Activated naive CD4-positive, alpha-beta T cell (primary cell): Measurements from ENCODE around the gene BMPR1B.
"Not testable (repeated sequence)": the region's sequence is repeated elsewhere in the genome, so short reads cannot be mapped to it uniquely, and the experiment has no call there.

ENCODE experiments used
- DNase-seq, 4 experiments: peaks; one replicate each; lab custom pipeline; 2025; lab: John Stamatoyannopoulos, UW

BMPR1B gene

DNA sequence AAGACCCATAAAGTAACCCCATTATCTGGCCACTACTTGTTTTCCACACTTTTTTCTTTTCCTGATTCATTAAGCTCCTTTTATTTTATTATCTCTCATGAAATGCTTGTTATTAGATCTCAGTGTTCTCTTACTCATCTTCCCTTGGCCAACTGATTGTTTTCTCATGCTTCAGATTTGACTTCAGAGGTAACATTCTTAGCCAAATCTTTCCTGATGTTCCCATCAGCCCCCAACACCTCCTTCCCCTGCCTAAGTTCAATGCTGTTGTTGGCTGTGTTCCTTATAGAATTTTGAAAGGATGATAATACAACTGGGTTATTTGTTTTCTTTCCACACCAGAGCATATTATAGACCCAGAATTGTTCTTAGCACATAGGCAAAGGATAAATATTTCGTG is 75.6 kb downstream of the BMPR1B start:
- no peak for DNase-seq

- DNase-seq: no peak
Observed at GRCh38 chr4:94834501-94834900, 76.7 kb downstream of the BMPR1B start.

GRCh38 chr4:94841166-94841863 is 83.6 kb downstream of the BMPR1B start:
- not testable (repeated sequence) for DNase-seq

- DNase-seq: no peak
Observed at GRCh38 chr4:94841864-94842221, 84.1 kb downstream of the BMPR1B start.

GRCh38 chr4:94843216-94843615 is 85.5 kb downstream of the BMPR1B start:
- no peak for DNase-seq

DNA sequence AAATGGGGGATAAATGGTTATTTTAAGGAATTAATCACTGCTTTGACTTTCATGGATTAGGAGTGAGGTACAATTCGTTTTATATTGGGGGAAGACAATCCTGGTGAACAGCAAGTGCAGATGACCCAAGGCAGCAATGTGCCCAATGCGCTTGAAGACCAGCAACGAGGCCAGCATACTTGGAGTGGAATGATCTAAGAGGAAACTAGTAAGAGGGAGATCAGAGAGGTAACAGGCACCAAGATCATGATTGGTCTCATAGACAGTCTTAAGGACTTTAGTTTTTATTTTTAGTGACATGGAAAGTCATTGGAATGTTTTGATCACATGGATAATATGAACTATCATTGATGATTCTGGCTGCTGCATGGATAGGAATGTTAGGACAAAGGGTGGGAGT is 90.6 kb downstream of the BMPR1B start:
- no peak for DNase-seq

DNA sequence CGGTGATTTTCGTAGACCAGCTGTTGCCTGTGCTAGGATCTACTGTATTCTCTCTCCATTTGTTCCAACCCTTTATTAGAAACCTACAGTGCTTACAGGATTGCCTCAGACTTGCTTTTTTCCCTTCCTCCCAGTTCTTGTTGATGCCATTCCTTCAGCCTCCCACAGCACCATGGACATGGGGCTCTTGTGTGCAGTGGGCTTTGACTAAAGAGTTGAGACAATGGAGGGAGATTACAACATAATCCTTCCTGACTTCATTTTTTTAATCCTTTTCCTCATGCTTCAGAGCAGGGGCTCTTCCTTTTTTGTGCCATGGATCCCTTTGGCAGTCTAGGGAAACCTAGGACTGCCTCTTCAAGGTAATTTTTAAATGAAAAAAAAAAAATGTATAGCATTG is 92.1 kb downstream of the BMPR1B start:
- DNase-seq: no peak

- DNase-seq: no peak
Observed at GRCh38 chr4:94852616-94853015, 94.9 kb downstream of the BMPR1B start.

DNA sequence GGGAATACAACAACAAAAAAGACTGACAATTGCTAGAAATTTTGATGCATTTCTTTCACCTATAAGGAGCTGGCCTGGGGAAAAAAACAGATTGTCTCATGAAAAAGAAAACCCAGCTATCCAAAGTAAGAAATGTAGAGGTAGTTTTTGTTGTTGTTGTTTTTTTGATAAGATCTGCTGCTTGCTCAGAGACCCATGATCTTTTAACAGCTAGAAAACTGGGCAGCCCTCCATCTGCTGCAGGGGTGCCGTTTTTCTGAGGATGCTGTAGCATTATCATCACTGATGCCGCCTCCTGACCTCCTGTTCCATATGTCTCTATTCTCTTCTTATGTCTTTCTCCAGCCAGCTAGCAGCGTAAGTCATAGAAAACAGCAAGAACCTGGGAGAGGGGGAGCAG is 98.3 kb downstream of the BMPR1B start:
- no peak for DNase-seq

DNA sequence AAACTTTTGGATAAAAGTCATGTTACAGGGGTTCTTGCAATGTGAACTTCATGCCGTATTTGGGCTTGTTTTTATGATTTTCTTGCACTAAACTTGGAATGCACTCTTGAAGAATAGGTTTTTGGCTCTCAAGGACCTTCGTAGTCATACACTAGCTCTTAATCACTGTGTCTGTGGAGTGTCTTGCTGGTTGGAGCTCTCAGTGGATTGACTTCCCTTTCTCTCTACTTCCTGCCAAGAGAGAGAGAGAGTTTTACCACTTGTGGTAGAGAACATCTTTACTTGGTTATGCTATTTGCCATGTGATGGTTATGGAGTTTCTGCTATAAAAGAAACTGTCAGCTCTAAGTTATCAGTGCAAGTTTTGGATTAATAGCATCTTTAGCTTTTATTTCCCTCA is 112.4 kb downstream of the BMPR1B start:
- DNase-seq: no peak

GRCh38 chr4:94871644-94872305 is 114.0 kb downstream of the BMPR1B start:
- DNase-seq: no peak

DNA sequence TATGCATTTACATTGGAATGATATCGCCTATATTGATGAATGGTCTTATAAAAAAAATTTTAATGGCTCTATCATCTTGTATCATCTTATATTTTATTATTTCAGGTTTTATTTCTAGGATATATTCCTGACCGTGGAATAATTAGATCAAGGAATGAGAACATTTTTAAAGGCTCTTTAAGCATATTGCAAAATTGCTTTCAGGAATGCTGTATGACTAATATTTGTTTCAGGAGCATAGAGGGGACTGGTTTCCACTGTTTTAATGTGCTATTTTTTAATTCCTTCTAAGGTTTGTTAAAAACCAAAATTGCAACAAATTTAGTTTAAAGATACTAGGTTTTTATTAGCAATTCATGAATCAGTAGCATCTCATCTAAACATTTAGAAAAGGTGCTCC is 120.2 kb downstream of the BMPR1B start:
- DNase-seq: no peak

DNA sequence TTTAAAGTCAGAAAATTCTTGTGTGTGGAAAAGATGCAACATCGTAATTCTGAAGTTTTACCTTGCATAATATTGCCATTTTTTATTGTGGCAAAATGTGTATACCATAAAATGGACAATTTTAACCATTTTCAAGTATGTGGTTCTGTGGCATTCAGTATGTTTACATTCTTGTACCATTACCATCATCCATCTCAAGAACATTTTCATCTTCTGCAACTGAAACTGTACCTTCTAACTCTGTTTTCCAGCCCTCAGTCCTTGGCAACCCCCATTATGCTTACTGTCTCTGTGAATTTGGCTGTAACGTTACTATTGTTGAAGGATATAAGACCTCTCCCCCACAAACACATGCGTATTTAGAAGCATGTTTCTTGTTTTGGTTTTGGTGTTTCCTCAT is 123.2 kb downstream of the BMPR1B start:
- DNase-seq: no peak

DNA sequence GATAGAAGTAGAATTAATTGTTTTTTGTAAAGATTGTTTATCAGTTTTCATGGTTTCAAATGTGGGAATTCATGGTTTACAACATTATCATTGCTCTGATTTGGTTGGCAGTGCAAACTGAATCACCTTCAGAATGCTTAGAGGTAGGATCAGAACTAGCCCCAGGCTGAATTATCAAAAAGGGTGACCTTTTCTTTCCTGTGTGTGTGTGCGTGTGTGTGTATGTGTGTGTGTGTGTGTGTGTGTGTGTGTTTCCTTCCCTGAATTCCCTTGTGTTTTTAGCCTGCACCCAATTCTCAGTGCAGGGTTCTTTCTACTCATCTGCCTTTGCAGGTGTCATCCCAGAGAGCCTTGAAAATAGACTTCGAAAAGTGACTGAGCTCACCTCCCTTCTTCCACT is 125.0 kb downstream of the BMPR1B start:
- no peak for DNase-seq

DNA sequence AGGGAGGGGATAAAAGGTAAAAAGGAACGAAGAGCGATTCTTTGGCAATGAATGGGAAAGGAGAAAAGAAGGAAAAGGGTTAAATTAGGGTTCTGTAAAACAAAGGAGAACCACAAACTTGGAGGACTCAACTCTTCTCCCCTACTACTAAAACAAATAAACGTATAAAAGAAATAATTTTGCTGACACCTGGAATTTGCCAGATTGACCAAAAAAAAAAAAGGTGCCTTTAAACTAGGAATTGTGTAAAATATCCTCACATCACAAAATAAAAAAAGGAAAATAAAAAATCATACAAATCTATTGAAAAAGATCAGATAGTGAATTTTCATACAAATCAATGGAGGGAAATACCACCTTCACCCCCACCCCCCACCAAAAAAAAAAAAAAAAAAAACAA is 129.3 kb downstream of the BMPR1B start:
- no peak for DNase-seq

GRCh38 chr4:94889523-94889922 is 131.8 kb downstream of the BMPR1B start:
- no peak for DNase-seq

DNA sequence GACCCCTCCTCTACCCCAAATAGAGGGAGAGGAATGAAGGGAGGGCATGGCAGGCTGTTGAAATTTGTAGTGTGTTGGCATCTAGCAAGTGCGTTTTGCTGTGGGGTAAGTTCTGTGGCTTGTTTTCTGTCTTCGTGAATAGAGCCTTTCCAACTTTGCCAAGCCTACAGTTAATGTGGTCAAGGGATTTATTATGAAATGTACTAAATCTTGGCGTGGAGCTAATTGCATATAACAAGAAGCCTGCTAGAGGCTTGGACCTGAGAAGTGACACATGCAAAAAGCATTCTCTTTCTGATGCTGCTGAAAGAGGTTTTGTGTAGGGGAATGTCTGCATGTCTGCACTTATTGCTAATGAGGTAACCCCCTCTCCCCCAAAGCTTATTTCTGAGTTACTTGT is 132.2 kb downstream of the BMPR1B start:
- no peak for DNase-seq

GRCh38 chr4:94890579-94890978 is 132.8 kb downstream of the BMPR1B start:
- no peak for DNase-seq

DNA sequence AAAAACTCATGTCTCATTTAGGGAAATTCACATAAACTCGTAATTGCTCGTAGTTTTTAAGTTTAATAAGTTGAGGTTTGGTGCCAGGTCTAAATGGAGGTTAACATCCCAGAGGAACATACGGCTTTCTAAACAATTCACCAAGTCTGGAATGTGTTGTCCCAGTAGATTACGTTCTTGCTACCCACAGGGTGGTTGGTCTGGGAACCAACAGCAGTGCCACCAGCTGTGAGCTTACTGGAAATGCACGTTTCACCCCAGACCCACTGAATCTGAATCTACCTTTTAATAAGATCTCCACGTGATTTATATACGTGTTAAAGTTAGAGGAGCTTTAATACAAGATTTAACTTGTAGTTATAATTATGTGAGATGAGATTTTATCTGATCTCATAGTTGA is 134.3 kb downstream of the BMPR1B start:
- no peak for DNase-seq

GRCh38 chr4:94895081-94895480 is 137.3 kb downstream of the BMPR1B start:
- DNase-seq: no peak

DNA sequence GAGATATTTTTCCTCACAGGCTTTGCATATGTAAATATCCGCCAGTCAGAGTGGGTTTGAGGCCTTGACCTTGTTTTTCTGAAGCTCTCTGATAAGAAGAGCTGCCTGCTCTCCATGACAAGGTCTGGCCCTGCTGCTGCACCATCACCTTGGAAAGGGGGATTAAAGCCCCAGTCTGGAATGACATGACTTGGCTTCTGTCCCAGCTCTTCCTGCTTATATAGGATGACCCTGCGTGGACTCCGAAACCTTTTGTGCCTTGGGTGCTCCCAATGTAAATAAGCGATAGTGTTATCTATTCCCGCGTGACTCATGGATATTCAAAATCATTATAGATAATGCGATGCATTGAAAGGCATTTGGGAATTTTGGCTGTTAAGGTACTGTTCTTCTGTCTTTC is 139.3 kb downstream of the BMPR1B start:
- DNase-seq: no peak

DNA sequence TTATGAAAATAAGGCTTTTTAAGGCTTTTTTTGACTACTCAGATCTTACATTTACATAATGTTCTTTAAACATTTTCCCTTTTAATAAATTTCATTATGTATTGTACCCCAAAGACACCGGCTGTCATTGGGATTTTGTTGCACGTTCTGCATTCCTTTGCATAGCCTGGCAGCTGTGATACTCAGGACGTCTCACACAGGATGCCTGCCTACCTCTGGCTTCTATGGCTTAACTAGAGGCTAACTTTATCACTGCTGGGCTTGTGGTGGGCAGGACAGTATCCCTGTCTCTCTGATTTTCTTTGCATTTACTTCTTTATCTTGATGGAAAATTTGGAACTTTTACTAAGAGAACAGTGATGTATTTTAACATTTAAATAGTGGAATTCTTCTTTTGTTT is 147.8 kb downstream of the BMPR1B start:
- DNase-seq: no peak

DNA sequence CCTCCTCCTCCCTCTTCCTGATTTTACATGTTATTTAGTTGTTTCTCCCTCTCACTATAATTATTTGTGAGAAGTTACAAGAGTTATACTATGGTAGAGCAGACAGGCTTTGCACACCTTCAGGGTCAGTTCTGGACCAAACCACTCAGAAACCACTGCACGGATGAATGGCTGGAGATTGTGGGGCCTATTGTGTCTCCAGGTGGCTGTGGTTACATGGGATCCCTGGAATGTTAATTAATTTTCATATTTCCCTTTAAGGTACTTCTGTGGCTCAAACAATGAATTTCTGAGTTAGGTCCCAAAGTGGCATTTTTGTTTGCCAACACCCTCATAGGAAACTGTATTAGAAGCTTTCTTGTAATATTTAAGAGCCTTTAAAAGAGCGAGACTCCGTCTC is 151.9 kb downstream of the BMPR1B start:
- DNase-seq: no peak

- no peak for DNase-seq
Observed at GRCh38 chr4:94911106-94911505, 153.4 kb downstream of the BMPR1B start.
